ENCODE measurements around the gene RUSF1.
"Not testable (repeated sequence)": the region's sequence is repeated elsewhere in the genome, so short reads cannot be mapped to it uniquely, and the experiment has no call there.

DNA sequence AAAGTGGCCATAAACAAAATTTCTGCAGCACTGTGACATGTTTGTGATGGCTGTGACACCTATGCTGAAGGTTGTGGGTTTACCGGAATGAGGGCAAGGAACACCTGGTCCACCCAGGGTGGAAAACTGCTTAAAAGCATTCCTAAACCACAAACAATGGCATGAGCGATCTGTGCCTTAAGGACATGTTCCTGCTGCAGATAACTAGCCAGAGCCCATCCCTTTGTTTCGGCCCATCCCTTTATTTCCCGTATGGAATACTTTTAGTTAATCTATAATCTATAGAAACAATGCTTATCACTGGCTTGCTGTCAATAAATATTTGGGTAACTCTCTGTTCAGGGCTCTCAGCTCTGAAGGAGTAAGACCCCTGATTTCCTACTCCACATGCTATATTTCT is 31.6 kb upstream of the RUSF1 start:
- TF ChIP-seq MAX (IDR thresholded peaks at IDR 0.05; ENCODE audit: low read depth, low read length); CTCF (IDR thresholded peaks at IDR 0.05; ENCODE audit: low read depth, low read length); POLR2A (IDR thresholded peaks at IDR 0.05; ENCODE audit: extremely low read depth, insufficient read length): not testable (repeated sequence)

Measured in NB4 (cell line).